DMS153 treated with DMSO at 0.1 percent for 48 hours (cell line): ENCODE data around the gene SLC38A5.
"Not testable (repeated sequence)": the region's sequence is repeated elsewhere in the genome, so short reads cannot be mapped to it uniquely, and the experiment has no call there.

Experiments used
- DNase-seq: peaks from one replicate; lab custom pipeline; 2025; ENCODE audit not compliant: unreplicated experiment; lab: John Stamatoyannopoulos, UW

SLC38A5 gene

GRCh38 chrX:48470833-48471118 lies 716 bp upstream of the SLC38A5 start:
- no peak for DNase-seq

DNA sequence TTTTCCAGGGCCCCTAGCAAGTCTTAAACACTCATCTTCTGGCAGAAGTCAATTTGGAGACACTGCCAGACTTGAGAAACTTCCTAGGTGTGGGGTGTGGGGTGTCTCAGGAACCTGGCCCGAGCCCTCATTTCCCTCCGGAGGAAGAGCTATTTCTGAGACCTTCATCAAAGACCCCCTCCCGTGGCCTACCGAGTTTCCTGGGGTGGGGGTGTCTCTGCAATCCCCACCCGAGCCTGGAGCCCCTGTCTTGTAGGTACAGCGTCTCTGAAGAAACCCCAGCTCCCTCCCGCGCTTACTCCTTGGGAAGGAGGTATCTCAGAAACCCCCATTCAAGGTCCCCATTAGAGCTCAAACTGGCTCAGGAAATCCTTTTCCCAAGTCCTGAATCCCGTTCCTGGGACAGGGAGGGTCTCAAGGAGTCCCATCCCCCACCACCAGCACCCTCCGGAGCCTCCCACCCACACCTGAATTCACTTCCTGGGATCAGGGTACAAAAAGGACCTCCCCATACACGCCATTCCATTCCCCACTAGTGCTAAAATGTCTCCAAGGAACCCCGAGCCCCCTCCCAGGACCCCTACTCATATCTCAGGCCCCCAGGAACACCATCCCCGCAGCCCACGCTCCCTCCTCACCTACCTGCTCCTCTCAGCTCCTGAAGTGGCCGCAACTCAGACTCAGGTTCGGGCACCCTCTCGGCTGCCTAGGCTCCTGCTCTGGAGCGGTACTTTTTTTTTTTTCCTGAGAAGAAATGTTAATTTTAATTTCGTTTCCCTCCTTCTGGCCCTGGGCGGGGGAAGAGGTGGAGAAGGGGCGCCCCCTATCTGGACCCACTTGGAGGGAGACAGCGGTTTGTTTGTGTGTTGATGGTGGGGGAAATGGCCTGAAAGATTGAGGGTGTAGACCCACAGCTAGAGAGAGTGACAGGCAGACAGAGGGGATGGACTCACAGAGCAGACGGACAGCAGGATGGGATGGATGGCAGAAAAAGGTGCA lies 1.1 kb downstream of the SLC38A5 start:
- no peak for DNase-seq

DNA sequence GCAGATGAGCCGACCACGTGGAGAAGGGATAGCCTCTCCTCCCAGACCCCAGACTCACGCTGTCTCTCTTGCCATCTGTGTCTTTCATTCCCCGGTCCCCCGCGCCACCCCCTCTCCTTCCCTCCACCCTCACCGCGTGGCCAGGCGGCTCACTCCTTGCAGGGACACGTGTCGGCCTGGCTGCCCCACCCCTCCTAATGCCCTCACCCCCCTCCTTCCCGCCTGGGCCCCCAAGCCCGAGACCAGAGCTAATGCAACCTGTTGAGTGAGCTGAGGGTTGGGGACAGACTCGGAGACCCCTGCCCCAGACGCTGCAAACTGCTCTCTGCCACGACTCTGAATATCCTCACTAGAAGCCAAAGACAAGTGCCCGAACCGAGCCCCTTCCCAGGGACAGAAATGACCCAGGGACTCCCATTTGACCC lies 1.8 kb downstream of the SLC38A5 start:
- no peak for DNase-seq

- no peak for DNase-seq
Observed at GRCh38 chrX:48467281-48467761, 2.7 kb downstream of the SLC38A5 start.

GRCh38 chrX:48466696-48467095 lies 3.4 kb downstream of the SLC38A5 start:
- DNase-seq: no peak

DNA sequence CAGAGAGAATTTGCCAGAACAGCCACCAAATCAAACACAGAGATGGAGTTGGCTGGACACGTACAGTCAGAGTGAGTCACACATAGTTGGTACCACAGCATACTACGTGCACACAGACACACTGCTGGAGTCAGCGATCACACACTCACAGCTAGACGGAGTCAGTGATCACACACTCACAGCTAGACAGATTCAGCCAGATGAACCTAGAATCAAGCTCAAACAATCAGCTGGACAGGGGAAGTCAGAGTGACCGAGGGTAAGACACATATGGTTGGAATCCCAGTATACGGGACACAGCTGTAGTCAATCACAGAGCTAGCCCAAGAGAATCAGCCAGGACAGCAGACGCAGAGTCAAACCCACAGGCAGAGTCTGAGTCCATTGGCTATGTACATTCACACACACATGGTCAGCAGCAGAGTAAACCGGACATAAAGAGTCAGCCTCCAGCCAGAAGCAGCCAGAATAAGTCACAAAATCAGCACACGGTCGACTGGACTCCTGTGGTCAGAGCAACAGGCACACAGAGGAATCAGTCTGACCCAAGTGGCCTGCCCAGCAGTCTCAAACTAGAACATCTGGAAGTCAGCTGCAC lies 4.6 kb downstream of the SLC38A5 start:
- no peak for DNase-seq

- no peak for DNase-seq
Observed at GRCh38 chrX:48461830-48462229, 8.2 kb downstream of the SLC38A5 start.

GRCh38 chrX:48460606-48461005 lies 9.5 kb downstream of the SLC38A5 start:
- DNase-seq: no peak

DNA sequence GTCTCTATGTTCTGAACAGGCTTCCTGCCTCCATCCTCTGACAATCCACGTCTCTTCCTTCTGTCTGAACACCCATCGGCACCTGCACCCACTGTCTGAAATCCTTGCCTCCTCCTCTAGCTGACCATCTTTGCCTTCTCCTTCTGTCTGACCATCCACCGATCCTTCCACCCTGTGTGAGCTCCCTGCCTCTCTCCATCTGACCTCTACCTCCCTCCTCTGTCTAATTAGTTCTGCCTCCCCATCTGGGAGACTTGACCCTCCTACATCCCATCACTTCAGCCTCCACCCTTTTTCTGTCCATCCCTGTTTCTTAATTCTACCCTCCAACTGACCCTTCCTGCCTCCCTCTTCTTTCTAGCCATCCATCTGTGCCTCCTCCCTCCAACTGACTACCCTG lies 10.0 kb downstream of the SLC38A5 start:
- DNase-seq: no peak

GRCh38 chrX:48459483-48459882 lies 10.6 kb downstream of the SLC38A5 start:
- DNase-seq: no peak

DNA sequence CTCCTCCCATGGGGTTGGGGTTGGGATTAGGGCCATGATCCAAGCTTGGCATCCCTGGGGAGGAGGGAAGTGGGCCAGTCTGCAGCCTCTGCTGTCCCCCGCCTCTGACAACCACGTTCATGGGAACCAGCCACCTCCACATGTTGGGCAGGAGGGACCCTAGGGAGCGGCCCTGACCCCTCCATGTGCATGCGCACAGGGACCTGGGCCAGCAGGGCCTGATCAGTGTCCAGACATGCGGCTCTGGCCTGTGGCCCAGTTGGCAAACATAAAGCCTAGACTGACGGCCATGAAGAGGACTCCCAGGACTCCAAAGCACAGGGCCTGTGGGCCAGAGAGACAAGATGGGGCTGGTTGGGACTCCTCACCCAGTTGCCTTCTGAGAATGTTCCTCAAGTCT lies 11.3 kb downstream of the SLC38A5 start:
- no peak for DNase-seq

DNA sequence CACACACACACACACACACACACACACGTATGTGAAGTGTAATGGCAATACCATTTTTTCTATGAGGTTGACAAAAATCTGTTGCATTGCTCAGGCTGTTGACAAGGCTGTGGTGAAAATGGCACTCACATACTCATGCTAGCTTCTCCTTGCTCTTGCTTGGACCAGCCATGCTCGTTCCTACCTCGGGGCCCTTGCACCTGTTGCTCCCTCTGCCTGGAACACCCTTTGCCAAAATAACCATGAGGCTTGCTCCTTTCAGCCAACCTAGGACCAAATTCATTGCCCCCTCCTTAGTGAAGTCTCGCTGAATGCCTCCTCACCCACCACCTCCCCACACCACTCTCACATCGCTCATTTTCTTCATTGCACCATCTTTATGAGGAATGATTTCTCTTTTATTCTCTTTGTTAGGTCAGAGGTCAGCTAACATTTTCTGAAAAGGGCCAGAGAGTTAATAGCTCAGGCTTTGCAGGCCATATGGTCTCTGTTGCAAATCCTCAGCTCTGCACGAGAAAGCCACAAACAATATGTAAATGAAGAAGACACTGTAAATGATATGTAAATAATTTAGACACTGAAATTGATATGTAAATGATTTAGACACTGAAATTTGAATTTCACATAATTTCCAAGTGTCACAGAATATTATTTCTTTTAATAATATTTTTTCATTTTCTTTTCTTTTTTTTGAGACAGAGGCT lies 13.3 kb downstream of the SLC38A5 start:
- no peak for DNase-seq

DNA sequence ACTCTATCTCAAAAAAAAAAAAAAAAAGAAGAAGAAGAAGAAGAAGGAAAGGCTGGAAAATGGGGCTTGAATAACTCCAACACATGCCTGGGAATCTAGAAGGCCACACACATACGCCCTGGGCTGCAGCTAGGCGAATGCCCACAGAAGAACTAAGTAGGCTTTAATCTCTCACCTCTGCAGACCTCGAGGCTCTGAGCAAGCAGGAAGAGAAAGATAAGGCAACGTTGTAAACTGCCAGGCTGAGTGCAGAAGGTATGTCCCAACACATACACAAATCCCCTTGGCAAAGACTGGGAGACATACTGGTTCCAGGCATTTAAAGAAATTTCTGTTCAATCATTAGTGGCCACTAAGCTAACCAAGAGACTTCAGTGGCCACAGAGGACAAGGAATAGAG lies 18.4 kb downstream of the SLC38A5 start:
- no peak for DNase-seq

DNA sequence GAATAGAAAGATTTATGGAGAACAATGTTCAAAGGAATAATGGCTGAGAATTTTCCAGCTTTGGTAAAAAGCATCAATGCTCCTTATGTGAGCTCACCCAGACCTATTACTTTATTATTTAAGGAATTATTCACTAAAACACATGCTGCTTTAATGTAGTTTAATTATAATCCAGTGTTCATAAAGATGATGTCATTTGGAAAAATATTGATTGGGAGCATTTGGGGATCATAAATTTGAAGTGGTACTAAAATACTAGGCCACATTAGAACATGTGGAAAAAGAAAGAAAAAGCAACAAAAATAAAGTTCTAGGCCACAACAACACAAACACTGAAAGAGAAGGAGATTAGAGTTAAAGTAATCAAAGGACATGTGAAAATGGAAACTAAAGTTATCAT lies 20.0 kb downstream of the SLC38A5 start:
- no peak for DNase-seq

GRCh38 chrX:48447201-48447600 lies 22.9 kb downstream of the SLC38A5 start:
- DNase-seq: not testable (repeated sequence)

- DNase-seq: not testable (repeated sequence)
Observed at GRCh38 chrX:48433713-48434112, 36.3 kb downstream of the SLC38A5 start.

- DNase-seq: not testable (repeated sequence)
Observed at GRCh38 chrX:48430166-48430565, 39.9 kb downstream of the SLC38A5 start.

GRCh38 chrX:48429606-48430005 lies 40.5 kb downstream of the SLC38A5 start:
- DNase-seq: not testable (repeated sequence)

GRCh38 chrX:48427027-48427716 lies 42.9 kb downstream of the SLC38A5 start:
- not testable (repeated sequence) for DNase-seq

DNA sequence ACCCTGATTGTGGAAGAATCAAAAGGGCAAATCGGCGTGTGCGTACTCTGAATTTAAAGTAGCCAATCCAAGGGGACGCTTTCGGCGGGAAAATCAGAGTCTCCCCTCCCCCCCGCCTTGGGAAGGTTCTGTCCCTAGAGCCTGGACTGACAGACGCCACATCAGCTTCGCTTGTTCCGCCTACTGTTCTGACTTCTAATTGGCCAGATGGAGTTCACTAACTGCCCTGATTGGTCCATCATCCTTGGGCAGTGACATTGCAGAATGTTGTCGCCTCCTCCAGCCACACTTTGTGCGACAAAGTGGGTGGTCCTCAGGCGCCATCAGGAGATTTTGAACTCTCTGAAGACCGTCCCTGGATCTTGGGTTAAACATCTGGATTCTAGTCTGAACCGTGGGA lies 58.2 kb downstream of the SLC38A5 start, which contains the start of gene SSX4B:
TSS of gene SSX4B (minus strand) at position 101 of the 400 bp plus-strand sequence. CDS start 588 bp downstream, outside the sequence.
- not testable (repeated sequence) for DNase-seq
